GM08714 (cell line): Measurements from ENCODE around the gene ADAM17.

Source experiments
- H3K4me3 ChIP-seq: fragments of 200-500 bp; sonication (Bioruptor generic); 2 replicates; pipeline ENCODE4 v1.5.1; 2014; ENCODE audit warnings: mild to moderate bottlenecking, low read length, inconsistent platforms
- ZNF274 ChIP-seq: IDR thresholded peaks from 2 replicates; pipeline ENCODE4 v1.6.1; 2012; ENCODE audit warnings: mild to moderate bottlenecking, low read depth, low read length

The ADAM17 gene

GRCh38 chr2:9473985-9474360 is 81.7 kb downstream of the ADAM17 start:
- H3K4me3 ChIP-seq: peak overlapping the region; percentile 83; the same call in 1 of the 2 replicates
- no peak for TF ChIP-seq ZNF274

- no peak for TF ChIP-seq ZNF274
- peak overlapping the region; percentile 83; the same call in 1 of the 2 replicates for H3K4me3 ChIP-seq
Measured at GRCh38 chr2:9473308-9473984, 82.2 kb downstream of the ADAM17 start.

- no peak for TF ChIP-seq ZNF274
- no peak overlapping the region for H3K4me3 ChIP-seq
Measured at GRCh38 chr2:9472511-9472910, 83.1 kb downstream of the ADAM17 start.

GRCh38 chr2:9471206-9471605 is 84.4 kb downstream of the ADAM17 start:
- H3K4me3 ChIP-seq: no peak overlapping the region
- no peak for TF ChIP-seq ZNF274

GRCh38 chr2:9467687-9468086 is 87.9 kb downstream of the ADAM17 start:
- no peak overlapping the region for H3K4me3 ChIP-seq
- TF ChIP-seq ZNF274: no peak

- no peak for TF ChIP-seq ZNF274
- no peak overlapping the region for H3K4me3 ChIP-seq
Measured at GRCh38 chr2:9466147-9466683, 89.4 kb downstream of the ADAM17 start.

GRCh38 chr2:9465170-9465569 is 90.5 kb downstream of the ADAM17 start:
- TF ChIP-seq ZNF274: no peak
- no peak overlapping the region for H3K4me3 ChIP-seq

GRCh38 chr2:9463698-9464034 is 92.0 kb downstream of the ADAM17 start:
- no peak for TF ChIP-seq ZNF274
- H3K4me3 ChIP-seq: no peak overlapping the region

- no peak for TF ChIP-seq ZNF274
- no peak overlapping the region for H3K4me3 ChIP-seq
Measured at GRCh38 chr2:9462886-9463697, 92.5 kb downstream of the ADAM17 start.

GRCh38 chr2:9462313-9462712 is 93.3 kb downstream of the ADAM17 start:
- H3K4me3 ChIP-seq: no peak overlapping the region
- no peak for TF ChIP-seq ZNF274

GRCh38 chr2:9461079-9461478 is 94.6 kb downstream of the ADAM17 start:
- no peak overlapping the region for H3K4me3 ChIP-seq

GRCh38 chr2:9460441-9461017 is 95.1 kb downstream of the ADAM17 start:
- TF ChIP-seq ZNF274: no peak

More at GRCh38 chr2:9461079-9461478, 94.6 kb downstream of the ADAM17 start:
- no peak for TF ChIP-seq ZNF274

GRCh38 chr2:9451231-9451630 is 104.4 kb downstream of the ADAM17 start:
- no peak for TF ChIP-seq ZNF274
- H3K4me3 ChIP-seq: no peak overlapping the region

More at GRCh38 chr2:9460441-9461017, 95.1 kb downstream of the ADAM17 start:
- no peak overlapping the region for H3K4me3 ChIP-seq

- no peak for TF ChIP-seq ZNF274
- no peak overlapping the region for H3K4me3 ChIP-seq
Measured at GRCh38 chr2:9445089-9445488, 110.5 kb downstream of the ADAM17 start.

- TF ChIP-seq ZNF274: no peak
- no peak overlapping the region for H3K4me3 ChIP-seq
Measured at GRCh38 chr2:9443526-9443925, 112.1 kb downstream of the ADAM17 start.

GRCh38 chr2:9441556-9441955 is 114.1 kb downstream of the ADAM17 start:
- TF ChIP-seq ZNF274: no peak
- no peak overlapping the region for H3K4me3 ChIP-seq
